Activated gamma-delta T cell treated with anti-CD3 and anti-CD28 coated beads, Interleukin-2, amount 50 U/mL, for 16 hours (primary cell): ENCODE data around the gene CCDC63.
"Not testable (repeated sequence)": the region's sequence is repeated elsewhere in the genome, so short reads cannot be mapped to it uniquely, and the experiment has no call there.

Experiments used
- DNase-seq: peaks from one replicate; pipeline ENCODE4 v3.0.0-alpha.2; 2020; ENCODE audit warnings: low read depth

Gene CCDC63

DNA sequence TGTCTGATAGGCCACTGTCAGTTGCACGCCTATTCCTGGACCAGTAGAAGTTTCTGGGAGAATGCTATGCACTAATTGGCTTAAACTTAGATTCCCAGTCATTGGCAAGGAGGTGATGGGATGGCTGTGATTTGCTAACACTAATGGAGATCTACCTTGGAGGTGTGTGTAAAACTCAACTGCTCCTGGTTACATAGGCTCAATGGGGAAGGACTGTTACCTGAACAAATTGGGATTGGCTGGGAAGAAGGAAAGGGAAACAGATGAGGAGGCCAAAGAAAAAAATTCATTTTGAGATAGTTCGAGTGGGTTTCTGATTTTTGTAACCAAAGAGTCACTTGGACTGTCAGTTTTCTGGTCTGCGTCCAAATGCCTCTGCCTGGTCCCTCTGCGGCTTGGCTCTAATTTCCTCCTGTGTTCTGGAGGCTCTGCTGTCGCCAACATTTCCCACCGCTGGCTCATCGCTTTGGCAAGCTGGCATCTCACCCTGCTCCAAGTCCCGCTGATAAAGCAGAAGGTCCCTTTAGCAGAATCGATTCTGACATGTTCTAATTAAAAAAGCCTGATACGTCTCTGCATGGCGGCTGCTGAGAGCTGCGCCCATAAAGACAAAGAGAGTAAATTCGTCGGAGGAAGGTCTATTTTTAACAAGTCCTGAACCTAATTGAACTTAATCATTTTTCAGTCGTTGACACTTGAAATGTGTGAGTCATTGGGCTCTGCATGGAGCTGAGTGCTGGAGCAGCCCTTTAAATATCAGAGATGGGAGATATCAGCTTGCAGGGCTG is 2.0 kb upstream of the CCDC63 start:
- no peak for DNase-seq

DNA sequence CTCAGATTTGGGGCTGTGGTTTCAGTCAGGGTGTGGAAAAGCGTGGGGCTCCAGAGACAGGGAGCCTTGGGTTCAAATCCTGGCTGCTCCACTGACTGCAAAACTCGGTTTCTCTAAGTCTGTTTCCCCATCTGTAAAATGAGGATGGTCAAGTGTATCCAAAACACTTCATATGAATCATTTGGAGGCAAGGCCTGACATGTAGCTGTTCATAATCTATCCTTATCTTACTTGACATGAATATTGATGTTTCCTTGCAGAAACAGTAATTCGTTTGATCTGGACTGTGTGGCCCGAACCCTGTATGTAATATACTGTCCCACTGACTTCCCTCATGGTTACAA is 1.5 kb upstream of the CCDC63 start:
- DNase-seq: no peak

DNA sequence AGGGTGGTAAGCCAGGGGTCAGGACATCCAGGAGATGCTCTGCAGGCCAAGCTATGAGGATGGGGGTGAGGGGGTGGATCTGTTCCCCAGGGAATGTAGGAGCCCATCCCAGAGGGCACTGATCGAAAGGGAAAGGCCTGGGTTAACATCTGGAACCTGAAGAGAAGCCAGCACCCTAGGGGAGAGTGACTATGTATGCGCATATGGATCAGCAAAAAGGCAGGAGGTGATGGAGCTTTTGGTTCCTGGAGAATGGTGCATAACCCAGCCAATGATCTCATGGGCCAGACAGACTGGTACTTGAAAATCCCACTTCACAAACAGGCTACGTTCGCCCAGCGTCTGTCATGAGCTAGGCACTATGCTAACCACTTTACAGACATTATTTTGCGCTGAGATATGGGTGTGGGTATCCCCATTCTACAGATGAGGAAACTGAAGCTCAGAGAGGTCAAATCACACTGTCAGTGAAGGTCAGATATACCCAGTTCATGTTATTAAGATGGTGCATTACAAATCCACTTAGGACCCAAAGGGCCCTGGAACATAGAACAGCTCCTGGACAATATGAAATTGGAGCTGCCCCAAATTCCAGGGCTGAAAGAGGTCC is 1.6 kb downstream of the CCDC63 start:
- DNase-seq: no peak

DNA sequence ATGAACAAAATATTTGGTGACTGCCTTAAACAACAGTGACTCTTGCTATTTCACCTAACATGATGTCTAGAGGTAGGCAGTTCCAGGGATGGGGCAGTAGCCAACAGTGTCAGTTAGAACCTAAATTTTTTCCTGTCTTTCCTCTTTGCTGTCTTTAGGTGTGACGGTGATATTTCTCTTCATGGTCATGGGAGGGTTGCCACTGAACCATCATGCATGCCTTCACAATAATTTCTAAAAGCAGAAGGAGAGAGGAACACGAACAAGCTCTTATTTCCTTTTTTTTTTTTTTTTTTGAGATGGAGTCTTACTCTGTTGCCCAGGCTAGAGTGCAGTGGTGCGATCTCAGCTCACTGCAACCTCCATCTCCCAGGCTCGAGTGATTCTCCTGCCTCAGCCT is 2.4 kb downstream of the CCDC63 start:
- DNase-seq: no peak

DNA sequence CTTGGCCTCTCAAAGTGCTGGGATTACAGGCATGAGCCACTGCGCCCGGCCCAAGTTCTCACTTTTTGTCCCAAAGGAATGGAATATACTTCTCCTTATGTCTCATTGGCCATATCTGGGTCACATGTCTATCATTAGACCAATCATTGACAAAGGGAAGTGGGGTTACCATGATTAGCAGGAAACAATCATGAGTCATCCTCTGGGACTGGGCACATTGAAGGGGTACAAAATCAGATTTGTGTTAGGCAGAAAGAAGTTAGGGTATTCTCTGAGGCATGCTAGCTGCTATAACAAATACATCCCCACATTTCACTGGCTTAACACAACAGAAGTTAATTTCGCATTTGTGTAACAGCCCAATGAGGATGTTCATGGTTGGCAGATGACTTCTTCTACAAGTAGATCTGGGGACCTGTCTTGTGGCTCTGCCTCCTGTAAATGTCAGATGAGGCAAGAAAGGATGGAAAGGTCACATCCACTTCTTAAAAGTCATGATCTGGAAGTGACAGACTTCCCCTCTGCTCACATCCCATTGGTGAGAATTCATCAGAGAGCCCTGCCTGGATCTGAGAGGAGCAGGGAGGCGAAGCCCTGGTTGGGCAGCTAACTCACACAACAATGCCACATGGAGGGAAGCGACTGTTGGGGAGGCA is 3.1 kb downstream of the CCDC63 start:
- DNase-seq: no peak

DNA sequence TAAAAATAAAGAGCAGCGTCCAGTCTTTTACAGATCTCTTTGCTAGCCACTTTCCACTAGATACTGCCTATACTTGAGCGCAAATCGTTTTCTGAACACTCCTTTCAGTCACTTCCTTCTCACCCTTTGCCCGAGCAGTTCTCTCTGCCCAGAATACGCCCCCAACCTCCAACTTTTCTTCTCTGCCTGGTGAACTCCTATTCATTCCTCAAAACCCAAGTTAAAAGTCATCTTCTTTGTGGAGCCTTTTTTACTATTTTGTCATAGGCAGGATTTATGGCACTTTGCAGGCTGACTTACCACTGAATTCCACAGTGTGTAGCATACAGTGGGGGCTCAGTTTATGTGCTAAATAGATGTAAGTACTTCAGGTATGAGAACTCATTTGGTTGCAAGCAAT is 4.0 kb downstream of the CCDC63 start:
- no peak for DNase-seq

DNA sequence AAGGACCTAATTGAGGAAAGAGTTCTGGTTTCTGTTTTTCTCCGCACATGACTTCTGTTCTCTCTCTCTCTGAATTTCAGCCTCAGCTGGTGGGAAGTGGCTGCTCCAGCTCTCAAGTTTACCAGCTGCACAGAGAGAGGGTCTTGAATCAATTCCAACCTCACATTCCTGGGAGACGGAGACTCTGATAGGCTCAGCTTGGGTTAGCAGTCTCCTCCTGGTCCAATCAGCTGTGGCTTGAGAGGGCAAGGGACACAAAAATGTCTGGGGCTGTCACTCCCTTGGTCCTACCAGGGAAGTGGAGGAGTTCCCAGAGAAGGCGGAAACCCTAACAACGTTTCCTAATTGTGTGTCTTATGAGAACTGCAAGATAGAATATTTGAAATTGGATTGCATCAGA is 7.0 kb downstream of the CCDC63 start:
- no peak for DNase-seq

DNA sequence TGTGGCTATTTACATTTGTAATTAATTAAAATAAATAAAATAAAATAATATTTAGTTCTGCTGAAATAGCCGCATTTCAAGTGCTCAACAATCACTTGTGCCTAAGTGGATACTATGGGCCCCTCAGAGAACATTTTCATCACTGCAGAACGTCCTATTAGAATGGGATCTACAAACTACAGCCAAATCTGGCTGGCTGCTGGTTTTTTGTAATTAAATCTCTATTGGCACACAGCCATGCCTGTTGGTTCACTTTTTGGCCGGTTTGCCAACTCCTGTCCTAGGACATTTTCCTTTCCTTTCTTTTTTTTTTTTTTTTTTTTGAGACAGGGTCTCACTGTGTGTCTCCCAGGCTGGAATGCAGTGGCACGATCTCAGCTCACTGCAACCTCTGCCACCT is 9.8 kb downstream of the CCDC63 start:
- DNase-seq: no peak

DNA sequence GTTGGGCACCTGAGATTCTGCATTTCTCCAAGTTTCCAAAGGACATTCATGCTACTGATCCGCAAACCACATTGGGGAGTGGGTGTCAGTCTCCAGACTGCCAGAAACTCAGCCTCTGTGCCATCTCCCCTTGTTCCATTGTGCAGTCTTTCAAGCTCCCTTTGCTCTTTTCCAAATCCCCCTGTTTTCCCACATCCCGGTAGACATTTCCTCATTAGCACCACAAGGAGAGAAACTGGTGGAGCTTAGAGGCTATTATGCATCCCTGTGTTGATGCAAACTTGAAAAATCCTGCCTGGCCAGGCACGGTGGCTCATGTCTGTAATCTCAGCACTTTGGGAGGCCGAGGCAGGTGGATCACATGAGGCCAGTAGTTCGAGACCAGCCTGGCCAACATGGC is 10.7 kb downstream of the CCDC63 start:
- no peak for DNase-seq

DNA sequence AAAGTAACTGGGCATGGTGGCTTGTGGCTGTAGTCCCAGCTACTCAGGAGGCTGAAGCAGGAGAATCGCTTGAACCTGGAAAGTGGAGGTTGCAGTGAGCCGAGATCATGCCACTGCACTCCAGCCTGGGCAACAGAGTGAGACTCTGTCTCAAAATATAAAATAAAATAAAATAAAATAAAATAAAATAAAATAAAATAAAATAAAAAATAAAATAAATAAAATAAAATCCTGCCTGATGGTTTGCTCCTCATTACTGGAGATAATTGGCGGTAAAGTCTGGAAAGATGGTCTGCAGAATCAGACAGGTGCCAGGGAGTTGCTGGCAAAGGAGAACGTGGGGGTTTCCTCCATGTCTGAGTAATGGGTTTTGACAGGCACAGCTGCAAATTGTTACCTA is 11.2 kb downstream of the CCDC63 start:
- DNase-seq: not testable (repeated sequence)

DNA sequence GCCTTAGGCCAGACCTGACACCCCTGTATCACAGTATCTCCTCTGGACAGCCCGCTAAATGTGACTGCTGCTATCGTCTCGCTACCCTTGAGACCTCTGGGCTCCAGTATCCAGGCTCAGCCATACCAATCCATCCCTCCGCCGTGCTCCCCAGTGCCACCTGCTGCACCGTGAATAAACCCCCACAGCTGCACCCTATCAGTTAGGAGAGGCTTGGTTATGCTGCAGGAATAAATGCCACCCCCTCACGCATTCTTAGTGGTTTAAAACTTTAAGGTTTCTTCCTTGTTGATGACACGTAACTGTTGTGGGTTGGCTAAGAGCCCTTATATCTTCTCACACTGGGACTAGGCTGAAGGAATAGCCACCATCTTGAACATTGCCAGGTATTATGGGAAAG is 12.1 kb downstream of the CCDC63 start:
- DNase-seq: no peak

DNA sequence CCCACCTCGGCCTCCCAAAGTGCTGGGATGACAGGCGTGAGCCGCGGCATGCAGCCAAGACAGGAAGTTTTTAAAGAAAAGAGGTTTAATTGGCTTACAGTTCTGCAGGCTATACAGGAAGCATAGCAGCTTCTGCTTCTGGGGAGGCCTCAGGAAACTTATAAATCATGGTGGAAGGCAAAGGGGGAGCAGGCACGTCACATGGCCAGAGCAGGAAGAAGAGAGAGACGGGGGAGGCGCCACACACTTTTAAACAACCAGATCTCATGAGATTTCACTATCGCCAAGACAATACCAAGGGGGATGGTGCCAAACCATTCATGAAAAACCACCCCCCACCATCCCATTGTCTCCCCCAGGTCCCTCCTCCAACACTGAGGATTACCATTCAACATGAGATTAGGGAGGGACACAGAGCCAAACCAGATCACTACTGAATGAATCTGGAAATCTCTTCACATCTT is 14.1 kb downstream of the CCDC63 start:
- DNase-seq: no peak

DNA sequence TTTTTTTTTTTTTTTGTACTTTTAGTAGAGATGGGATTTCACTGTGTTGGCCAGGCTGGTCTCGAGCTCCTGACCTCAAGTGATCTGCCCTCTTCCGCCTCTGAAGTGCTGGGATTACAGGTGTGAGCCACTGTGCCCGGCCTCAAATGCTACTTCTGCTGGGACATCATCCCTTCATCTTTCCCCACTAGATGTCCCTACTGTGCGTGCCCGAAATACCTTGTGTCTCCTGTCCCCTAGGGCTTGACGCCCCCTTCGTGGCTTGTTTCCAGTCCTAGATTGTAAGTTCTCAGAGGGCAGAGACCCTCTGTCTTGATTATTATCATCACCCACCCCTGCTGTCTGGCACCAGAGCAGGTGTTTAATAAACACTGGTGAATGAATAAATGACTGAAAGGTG is 14.9 kb downstream of the CCDC63 start:
- no peak for DNase-seq

DNA sequence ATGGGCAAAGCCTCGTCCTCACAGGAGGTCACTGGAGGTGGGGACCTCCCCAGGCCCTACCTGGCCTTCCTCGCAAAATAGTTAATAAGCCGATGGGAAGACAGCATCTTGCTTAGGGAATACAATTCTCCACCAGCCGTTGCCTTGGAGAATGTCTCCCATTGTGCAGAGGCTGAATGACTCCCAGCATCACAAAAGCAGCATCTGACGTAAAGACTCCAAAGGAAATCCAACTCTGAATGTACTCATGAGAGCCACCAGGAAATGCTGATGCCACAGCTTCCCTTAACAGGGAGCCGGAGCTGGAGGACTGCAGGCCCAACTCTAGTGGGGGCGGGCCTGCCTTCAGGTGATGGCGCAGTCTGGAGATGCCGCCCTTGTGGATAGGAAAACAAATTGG is 15.5 kb downstream of the CCDC63 start:
- no peak for DNase-seq

DNA sequence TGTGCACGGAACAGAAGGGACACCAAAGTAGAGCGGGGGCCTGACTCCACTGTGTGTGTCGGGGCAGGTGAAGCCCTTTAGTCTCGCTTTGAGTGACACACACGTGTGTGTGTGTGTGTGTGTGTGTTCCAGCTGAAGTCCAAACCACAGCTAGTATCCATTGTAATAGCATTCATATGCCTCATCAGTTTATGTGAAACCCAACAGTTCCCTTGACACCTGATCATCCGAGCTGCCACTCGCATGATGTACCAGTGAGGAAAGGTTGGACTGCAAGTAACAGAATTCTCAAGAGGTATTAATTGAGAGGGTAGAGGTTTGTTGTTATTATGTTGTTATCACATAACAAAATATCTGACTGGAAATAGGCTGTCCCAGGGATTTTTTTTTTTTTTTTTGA is 16.4 kb downstream of the CCDC63 start:
- no peak for DNase-seq

DNA sequence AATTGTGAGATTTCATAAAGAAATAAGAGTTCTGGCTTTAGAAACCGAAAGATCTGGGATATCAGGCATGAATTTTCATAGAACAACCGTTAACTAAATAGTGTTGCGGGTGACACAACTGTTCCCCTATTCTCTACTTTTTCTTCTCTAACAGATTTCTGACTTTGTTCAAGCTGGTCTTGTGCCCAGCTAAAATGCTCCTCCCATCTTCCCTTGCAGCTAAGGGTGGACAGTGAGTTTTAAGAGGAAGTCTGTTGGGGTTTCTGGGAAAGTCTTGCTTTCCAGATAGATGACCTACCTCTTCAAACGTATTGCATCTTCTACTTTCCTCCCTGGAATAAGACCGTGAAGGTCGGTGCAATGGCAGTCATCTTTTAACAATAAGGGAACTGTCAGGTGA is 18.7 kb downstream of the CCDC63 start:
- DNase-seq: no peak

DNA sequence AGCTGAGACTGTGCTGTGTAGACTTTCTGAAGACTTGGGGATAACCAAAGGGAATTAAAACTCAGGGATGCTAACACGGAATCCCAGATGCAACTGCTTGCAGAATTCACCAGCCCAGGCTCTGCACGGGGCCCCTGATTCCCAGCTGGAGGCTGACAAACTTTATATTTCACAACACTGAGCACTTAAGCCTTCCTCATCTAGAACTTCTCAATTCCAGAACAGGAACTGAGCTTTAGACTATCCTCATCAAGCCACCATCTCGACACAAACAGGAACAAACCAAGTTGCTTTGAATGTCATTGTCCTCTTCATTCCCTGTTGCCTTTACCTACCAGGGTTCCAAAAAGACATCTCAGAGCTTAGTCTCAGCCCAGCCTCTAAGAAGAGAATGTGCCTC is 22.2 kb downstream of the CCDC63 start:
- no peak for DNase-seq

DNA sequence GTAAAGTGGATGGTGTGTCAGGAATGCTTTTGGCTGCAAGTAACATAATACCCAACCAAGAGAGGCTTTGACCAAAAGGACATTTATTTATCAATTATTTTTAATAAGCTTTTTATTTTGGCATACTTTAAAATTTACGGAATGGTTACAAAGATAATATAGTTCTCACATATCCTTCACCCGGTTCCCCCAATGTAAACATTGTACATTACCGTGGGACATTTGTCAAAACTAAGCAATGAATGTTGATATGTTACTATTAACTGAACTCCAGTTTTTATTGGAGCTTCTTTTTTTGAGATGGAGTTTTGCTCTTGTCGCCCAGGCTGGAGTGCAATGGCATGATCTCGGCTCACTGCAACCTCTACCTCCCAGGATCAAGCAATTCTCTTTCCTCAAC is 23.0 kb downstream of the CCDC63 start:
- DNase-seq: no peak

DNA sequence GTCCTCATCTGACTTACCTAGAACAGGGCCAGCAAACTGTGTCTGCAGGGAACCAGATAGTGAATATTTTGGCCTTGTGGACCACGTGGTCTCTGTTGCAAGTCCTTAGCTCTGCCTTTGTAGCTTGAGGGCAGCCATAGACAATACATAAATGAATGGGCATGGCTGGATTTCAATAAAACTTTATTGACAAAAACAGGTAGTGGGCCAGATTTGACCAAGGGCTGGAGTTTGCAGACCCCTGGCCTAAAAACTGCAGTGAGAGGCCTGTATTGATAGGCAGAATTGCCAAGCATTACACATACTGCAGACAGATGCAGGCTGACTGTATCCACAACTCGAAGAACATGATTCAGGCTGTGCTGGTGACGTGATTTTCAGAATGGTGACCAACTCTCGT is 25.3 kb downstream of the CCDC63 start:
- no peak for DNase-seq

DNA sequence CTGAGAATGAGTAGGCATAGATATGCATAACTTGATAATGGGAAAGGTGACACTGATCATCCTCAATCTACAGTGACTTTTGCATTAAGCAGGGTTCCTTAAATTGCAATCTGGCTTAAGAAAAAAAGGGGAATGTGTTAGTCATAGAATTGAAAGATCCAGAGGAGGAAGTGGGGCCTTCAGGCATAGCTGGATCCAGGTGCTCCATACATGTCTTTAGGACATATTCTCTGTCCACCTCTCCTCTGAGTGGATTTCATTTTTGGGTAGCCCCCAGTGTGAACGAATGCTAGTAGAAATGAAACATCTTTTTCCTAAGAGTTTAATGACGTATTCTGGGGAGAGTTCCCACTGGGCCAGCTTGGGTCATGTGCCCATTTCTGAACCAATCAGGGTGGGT is 27.6 kb downstream of the CCDC63 start:
- DNase-seq: no peak

DNA sequence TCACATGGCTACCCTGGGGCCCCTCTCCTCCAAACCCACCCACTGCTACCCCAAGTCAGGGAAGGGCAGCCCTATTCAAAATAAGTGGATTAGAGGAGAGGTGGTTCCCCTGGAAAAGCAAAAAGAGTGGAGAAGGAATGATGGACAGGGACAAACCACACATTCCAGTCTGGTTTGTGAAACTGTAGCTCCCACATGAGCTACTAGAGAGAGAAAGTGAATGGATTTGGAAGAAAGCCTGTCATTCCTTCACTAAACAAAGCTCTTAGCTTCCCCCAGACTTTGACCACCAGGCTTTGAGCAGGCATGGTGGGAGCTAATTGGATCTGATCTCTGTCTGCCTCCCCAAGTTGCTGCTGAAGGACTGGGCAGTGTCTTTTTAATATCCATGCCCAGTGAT is 28.0 kb downstream of the CCDC63 start:
- DNase-seq: no peak

DNA sequence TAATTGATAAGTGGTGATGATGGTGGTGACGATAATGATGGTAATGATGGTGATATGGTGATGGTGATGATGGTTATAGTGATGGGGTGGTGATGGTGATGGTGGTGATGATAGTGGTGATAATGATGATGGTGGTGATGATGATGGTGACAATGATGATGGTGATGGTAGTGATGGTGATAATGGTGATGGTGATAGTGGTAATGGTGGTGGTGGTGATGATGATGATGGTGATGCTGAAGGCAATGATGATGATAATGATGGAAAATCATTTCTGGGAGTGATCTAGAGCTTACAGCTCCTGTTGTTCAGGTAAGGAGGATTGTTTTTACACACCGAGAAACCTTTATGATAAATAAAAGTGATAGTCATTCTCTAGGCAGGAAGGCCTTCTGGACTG is 33.9 kb downstream of the CCDC63 start:
- DNase-seq: no peak

DNA sequence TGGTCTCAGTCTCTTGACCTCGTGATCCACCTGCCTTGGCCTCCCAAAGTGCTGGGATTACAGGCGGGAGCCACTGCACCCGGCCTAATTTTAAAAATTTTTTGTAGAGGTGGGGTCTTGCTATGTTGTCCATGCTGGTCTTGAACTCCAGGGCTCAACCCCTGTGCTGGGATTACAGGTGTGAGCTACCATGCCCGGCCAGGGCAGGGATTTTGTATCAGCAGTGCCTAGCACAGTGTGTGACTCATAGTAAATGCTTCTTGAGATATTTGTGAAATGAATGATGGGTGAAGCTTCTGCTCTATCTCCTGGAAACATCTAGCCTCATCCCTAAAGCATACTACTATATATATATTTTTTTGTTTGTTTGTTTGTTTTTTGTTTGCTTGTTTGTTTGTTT is 36.5 kb downstream of the CCDC63 start:
- DNase-seq: no peak
